ENCODE data around the gene TBC1D10A.

DNA sequence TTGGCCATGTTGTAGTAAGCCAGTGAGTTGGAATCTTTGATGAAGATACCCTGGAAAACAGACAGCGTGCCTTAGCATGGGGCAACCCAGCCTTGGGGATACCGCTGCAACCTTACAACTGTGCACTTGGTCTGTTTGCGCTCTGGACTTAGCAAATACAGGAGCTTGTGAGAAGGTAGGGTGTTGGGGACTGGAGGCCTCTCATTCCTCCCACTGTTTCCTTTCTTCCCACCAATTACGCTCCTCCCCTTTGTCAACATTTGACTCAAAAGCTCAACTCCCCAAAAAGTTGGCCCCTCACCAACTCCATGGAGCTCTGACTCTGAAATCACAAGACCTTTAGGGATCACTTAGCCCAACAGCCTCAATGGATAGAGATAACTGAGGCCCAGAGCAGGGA is 7.9 kb upstream of the TBC1D10A start:
- TF ChIP-seq MXI1 (IDR thresholded peaks at IDR 0.05; ENCODE audit: low read depth, low read length) (no peak), RAD21 (IDR thresholded peaks at IDR 0.05; ENCODE audit: low read length) (no peak)
